SK-N-SH treated with all-trans-retinoic acid at 6 μM for 48 hours (cell line): ENCODE measurements around the gene TMEM187.

Experiments used
- ARNTL ChIP-seq: fragments of 450-650 bp; formaldehyde crosslinking; IDR thresholded peaks from 2 replicates; pipeline ENCODE4 v1.5.0; 2020; ENCODE audit warnings: low read depth, mild to moderate bottlenecking, moderate library complexity, borderline replicate concordance
- ISL1 ChIP-seq: fragments of 250-450 bp; sonication (Bioruptor Pico); IDR thresholded peaks from 2 replicates; pipeline ENCODE4 v2.1.2; 2022; ENCODE audit warnings: mild to moderate bottlenecking, moderate library complexity
- PPARA ChIP-seq: fragments of 250-450 bp; sonication (Bioruptor Pico); IDR thresholded peaks from 2 replicates; pipeline ENCODE4 v1.5.0; 2020; ENCODE audit warnings: mild to moderate bottlenecking, borderline replicate concordance
- RARB ChIP-seq: fragments of 250-450 bp; sonication (Bioruptor Pico); IDR thresholded peaks from 2 replicates; pipeline ENCODE4 v1.8.0; 2021; ENCODE audit warnings: mild to moderate bottlenecking, moderate library complexity
- SNAI2 ChIP-seq: fragments of 250-450 bp; sonication (Bioruptor Pico); IDR thresholded peaks from 2 replicates; pipeline ENCODE4 v1.5.0; 2020; ENCODE audit warnings: mild to moderate bottlenecking, moderate library complexity
- TOX ChIP-seq: fragments of 250-450 bp; sonication (Bioruptor Pico); IDR thresholded peaks from 2 replicates; pipeline ENCODE4 v1.8.0; 2021; ENCODE audit warnings: mild to moderate bottlenecking, moderate library complexity, borderline replicate concordance
- ZFP3 ChIP-seq: fragments of 250-450 bp; sonication (Bioruptor Pico); IDR thresholded peaks from 2 replicates; pipeline ENCODE4 v1.5.0; 2020; ENCODE audit warnings: mild to moderate bottlenecking, moderate library complexity
- ZFP30 ChIP-seq: fragments of 450-650 bp; formaldehyde crosslinking; IDR thresholded peaks from 2 replicates; pipeline ENCODE4 v1.5.0; 2022; ENCODE audit warnings: mild to moderate bottlenecking, moderate library complexity
- ZNF565 ChIP-seq: fragments of 450-650 bp; formaldehyde crosslinking; conservative IDR thresholded peaks from 2 replicates; pipeline ENCODE4 v1.5.0; 2020; ENCODE audit warnings: low read depth, mild to moderate bottlenecking, moderate library complexity
- TF ChIP-seq, protein P1 (sequence below): fragments of 250-450 bp; sonication (Bioruptor Pico); IDR thresholded peaks from 2 replicates; pipeline ENCODE4 v1.8.0; 2020; ENCODE audit warnings: mild to moderate bottlenecking, moderate library complexity, borderline replicate concordance
- TF ChIP-seq, protein P2 (sequence below): fragments of 250-450 bp; sonication (Bioruptor Pico); IDR thresholded peaks from 2 replicates; pipeline ENCODE4 v1.5.1; 2020; ENCODE audit warnings: low read depth, mild to moderate bottlenecking, moderate library complexity

DNA sequence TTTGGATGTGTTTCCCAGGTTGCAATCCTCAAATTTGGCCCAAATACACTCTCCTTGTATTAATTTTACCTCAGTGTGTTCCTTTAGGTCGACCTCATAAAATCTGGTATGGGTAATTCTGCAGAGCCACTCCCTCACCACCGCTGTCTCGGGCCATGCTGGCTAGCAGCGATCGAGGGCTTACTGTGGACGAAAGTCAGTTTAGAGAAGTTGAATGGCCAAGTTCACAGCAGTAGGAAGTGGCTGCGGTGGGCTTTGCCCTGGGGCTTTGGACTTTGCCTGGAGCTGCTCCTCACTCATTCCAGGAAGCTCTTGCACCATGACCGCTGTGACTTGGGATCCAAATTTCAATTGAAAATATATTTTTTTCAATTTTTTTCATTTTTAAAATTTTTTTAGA, 19.6 kb downstream of the TMEM187 start:
- no peak for TF ChIP-seq RARB (CRISPR knock-in tag)
- TF ChIP-seq, protein P1, sequence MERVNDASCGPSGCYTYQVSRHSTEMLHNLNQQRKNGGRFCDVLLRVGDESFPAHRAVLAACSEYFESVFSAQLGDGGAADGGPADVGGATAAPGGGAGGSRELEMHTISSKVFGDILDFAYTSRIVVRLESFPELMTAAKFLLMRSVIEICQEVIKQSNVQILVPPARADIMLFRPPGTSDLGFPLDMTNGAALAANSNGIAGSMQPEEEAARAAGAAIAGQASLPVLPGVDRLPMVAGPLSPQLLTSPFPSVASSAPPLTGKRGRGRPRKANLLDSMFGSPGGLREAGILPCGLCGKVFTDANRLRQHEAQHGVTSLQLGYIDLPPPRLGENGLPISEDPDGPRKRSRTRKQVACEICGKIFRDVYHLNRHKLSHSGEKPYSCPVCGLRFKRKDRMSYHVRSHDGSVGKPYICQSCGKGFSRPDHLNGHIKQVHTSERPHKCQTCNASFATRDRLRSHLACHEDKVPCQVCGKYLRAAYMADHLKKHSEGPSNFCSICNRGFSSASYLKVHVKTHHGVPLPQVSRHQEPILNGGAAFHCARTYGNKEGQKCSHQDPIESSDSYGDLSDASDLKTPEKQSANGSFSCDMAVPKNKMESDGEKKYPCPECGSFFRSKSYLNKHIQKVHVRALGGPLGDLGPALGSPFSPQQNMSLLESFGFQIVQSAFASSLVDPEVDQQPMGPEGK (CRISPR knock-in tag) = no peak
- TF ChIP-seq, protein P2, sequence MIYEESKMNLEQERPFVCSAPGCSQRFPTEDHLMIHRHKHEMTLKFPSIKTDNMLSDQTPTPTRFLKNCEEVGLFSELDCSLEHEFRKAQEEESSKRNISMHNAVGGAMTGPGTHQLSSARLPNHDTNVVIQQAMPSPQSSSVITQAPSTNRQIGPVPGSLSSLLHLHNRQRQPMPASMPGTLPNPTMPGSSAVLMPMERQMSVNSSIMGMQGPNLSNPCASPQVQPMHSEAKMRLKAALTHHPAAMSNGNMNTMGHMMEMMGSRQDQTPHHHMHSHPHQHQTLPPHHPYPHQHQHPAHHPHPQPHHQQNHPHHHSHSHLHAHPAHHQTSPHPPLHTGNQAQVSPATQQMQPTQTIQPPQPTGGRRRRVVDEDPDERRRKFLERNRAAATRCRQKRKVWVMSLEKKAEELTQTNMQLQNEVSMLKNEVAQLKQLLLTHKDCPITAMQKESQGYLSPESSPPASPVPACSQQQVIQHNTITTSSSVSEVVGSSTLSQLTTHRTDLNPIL (CRISPR knock-in tag) = no peak
- no peak for TF ChIP-seq ARNTL (CRISPR knock-in tag)
- no peak for TF ChIP-seq SNAI2 (CRISPR knock-in tag)
- no peak for TF ChIP-seq ISL1 (CRISPR knock-in tag)
- TF ChIP-seq ZFP3 (CRISPR knock-in tag) = no peak
- no peak for TF ChIP-seq PPARA
- TF ChIP-seq ZNF565 = no peak
- no peak for TF ChIP-seq TOX (CRISPR knock-in tag)
- TF ChIP-seq ZFP30 (CRISPR knock-in tag) = no peak
